ENCODE measurements around the gene ASGR1.

ASGR1 gene

DNA sequence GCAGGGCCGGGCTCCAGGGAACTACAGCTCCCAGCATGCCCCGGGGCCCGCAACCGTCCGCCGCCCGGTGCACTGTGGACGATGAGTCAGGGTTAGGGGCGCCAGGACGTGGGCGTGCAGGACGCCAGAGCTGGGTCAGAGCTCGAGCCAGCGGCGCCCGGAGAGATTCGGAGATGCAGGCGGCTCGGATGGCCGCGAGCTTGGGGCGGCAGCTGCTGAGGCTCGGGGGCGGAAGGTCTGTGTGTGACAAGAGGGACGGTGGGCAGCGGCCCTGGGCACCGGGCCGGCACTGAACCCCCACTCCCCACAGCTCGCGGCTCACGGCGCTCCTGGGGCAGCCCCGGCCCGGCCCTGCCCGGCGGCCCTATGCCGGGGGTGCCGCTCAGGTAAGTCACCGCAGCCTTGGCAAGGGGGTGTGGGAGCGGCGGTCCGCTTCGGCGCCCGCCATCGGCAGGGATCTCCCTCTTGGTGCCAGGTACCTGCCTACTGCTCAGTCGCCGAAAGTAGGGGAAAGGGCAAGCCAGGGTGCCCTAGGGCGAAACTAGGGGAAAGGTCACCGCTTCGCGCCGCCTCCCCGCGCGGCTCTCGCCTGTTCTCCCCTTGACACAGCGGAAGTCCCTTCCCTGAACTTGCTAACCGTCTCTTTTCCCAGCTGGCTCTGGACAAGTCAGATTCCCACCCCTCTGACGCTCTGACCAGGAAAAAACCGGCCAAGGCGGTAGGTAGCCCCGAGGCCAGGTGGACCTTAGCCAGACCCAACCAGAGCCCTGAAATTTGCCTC, 40.8 kb upstream of the ASGR1 start, which contains the start of the genes ACADVL and DLG4:
TSS of gene ACADVL (plus strand) at position 127 of the 781 bp plus-strand sequence. CDS start at position 174, 47 bp downstream.
TSS of gene DLG4 (minus strand) at position 25 of the 781 bp plus-strand sequence.
- H3K4me3 ChIP-seq (ENCODE audit: control insufficient read depth, low read depth, low read length): peak within 1 kb of the TSS; percentile 77
- TF ChIP-seq, protein P1, sequence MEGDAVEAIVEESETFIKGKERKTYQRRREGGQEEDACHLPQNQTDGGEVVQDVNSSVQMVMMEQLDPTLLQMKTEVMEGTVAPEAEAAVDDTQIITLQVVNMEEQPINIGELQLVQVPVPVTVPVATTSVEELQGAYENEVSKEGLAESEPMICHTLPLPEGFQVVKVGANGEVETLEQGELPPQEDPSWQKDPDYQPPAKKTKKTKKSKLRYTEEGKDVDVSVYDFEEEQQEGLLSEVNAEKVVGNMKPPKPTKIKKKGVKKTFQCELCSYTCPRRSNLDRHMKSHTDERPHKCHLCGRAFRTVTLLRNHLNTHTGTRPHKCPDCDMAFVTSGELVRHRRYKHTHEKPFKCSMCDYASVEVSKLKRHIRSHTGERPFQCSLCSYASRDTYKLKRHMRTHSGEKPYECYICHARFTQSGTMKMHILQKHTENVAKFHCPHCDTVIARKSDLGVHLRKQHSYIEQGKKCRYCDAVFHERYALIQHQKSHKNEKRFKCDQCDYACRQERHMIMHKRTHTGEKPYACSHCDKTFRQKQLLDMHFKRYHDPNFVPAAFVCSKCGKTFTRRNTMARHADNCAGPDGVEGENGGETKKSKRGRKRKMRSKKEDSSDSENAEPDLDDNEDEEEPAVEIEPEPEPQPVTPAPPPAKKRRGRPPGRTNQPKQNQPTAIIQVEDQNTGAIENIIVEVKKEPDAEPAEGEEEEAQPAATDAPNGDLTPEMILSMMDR (IDR thresholded peaks at IDR 0.05; ENCODE audit: control insufficient read depth, insufficient read depth, low read depth, low read length, missing control alignments): no peak

DNA sequence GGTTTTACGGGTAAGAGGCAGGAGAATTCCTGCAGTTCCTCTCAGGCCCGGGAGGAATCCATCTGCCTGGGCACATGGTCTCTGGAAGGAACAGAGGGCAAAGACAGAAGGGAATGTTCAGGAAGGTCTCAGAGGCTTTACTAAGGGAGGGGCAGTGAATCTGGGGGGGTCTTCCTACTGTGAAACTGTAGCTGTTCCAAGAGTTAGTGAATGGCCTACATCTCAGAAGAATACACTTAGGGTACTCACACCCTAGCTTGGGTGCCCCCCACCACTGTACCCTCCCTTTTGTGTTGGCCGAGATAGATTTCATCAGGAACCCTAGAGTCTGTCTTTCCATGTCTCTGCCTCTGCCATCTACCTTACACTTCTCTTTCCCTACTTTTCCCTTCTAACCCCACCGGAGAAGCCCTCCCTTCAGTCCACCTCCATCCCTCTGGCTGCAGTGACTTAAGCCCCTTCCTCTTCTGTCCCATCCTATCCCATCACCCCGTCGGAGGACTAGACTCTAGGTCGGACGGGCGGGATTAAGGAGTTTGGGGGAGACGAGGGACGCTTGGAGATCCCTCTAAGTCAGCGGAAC, 40.1 kb upstream of the ASGR1 start:
- TF ChIP-seq, protein P1 (IDR thresholded peaks at IDR 0.05; ENCODE audit: control insufficient read depth, insufficient read depth, low read depth, low read length, missing control alignments): no peak
- H3K4me3 ChIP-seq (ENCODE audit: control insufficient read depth, low read depth, low read length): peak overlapping the region; percentile 77
- no peak for DNase-seq (ENCODE audit: low read depth)

More for the DNA sequence above, 40.8 kb upstream of the ASGR1 start, which contains the start of the genes ACADVL and DLG4:
- DNase-seq (ENCODE audit: low read depth): no peak

DNA sequence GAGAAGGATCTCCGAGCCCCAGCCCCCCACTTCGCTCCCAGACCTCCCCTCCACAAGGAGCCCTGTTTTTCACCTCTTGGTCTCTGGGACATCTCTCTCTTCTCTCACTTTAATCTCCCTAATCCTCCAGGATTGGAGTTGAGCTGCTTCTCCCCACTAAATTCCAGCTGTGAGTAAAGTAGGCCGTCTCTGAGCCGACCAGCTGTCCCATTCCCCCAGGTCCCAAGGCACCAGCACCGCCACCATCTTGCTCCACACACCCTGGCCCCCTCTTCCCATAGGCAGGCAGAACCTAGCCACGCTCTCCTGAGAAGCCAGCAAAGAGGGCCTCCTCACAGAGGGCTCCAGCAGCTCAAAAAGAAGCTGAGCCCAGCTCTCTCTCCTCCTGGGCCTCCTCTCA, 39.6 kb upstream of the ASGR1 start:
- DNase-seq (ENCODE audit: low read depth): no peak
- TF ChIP-seq, protein P1 (IDR thresholded peaks at IDR 0.05; ENCODE audit: control insufficient read depth, insufficient read depth, low read depth, low read length, missing control alignments): no peak
- H3K4me3 ChIP-seq (ENCODE audit: control insufficient read depth, low read depth, low read length): no peak overlapping the region

DNA sequence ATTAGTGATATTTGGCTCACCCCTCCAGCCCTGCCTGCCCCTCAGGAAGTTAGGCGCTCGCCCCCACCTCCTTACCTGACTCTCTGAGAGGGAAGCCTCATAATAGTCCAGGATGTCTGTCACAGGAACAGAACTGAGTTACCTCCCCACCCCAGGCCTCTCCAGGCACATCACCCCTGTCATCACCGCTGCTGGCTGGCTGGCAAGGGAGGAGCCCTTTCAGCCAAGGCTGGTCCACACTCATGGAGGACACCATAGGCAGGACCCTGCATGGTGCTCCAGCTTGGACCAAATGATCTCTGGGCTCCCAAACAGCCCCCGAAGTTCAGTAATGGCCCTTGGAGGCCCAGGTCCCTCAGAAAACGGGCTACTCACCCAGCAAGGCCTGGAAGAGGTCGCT, 39.0 kb upstream of the ASGR1 start:
- TF ChIP-seq, protein P1 (IDR thresholded peaks at IDR 0.05; ENCODE audit: control insufficient read depth, insufficient read depth, low read depth, low read length, missing control alignments): no peak
- DNase-seq (ENCODE audit: low read depth): no peak
- H3K4me3 ChIP-seq (ENCODE audit: control insufficient read depth, low read depth, low read length): no peak overlapping the region

DNA sequence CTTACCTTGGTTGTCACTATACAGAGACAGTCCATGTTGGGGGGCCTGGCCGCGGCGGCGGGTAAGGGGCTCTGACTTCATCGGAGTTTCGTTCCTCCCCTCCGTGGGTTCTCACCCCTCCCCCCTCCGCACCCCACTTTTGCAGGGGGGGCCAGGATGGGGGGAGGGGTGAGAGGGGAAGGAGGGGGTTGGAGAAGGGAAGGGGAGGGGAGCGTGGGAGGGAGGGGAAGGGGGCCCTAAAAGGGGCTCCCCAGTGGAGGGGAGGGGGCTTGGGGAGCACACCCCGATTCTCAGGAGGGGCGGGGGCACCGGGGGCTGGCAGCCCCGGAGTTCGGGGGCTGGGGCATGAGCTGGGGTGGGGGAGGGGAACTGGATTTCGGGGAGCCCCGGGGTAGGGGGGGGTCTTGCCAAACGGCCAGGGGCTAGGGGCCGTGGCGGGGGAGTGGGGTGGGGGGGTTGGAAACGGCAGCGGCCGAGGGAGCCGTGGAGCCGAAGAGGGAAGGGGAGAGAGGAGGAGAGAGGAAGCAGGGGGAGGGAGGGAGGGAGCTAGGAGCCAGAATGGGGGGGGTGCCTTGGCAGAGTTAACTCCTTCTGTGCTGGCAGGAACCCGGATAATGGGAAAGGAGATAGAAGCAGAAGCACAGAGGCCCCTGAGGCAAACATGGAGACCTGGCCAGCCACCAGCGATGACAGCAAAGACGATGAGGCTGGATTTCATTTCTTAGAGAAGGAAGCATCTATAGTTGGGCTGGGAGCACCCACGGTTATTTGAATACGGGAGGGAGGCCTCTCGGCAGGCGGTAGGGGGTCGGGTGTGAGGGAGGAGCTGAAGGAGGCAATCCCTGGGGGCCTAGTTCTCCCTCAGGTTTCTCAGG, 38.2 kb upstream of the ASGR1 start:
- TF ChIP-seq, protein P1 (IDR thresholded peaks at IDR 0.05; ENCODE audit: control insufficient read depth, insufficient read depth, low read depth, low read length, missing control alignments): no peak
- peak overlapping the region; percentile 80 for H3K4me3 ChIP-seq (ENCODE audit: control insufficient read depth, low read depth, low read length)
- no peak for DNase-seq (ENCODE audit: low read depth)

Data from AG09309 (cell line).